HG03378 (cell line): ENCODE measurements around the gene B4GALT5.
"Not testable (repeated sequence)": the region's sequence is repeated elsewhere in the genome, so short reads cannot be mapped to it uniquely, and the experiment has no call there.

ENCODE experiments used
- ATAC-seq: cut with Tn5 transposase; IDR thresholded peaks from one replicate; pipeline ENCODE4 v1.9.1; 2021; ENCODE audit warnings: mild to moderate bottlenecking, moderate library complexity; ENCODE audit not compliant: unreplicated experiment

Gene B4GALT5

GRCh38 chr20:49737260-49737659 is 23.6 kb upstream of the B4GALT5 start:
- no peak for ATAC-seq

- ATAC-seq: no peak
These were observed 16.1 kb upstream of the B4GALT5 start for GRCh38 chr20:49729780-49730179.

GRCh38 chr20:49727894-49728885 is 14.5 kb upstream of the B4GALT5 start:
- ATAC-seq: no peak

GRCh38 chr20:49727478-49727877 is 13.8 kb upstream of the B4GALT5 start:
- no peak for ATAC-seq

- ATAC-seq: no peak
These were observed 12.0 kb upstream of the B4GALT5 start for GRCh38 chr20:49725694-49726093.

GRCh38 chr20:49725224-49725606 is 11.5 kb upstream of the B4GALT5 start:
- ATAC-seq: not testable (repeated sequence)

GRCh38 chr20:49724408-49725223 is 10.9 kb upstream of the B4GALT5 start:
- no peak for ATAC-seq

GRCh38 chr20:49723758-49724157 is 10.1 kb upstream of the B4GALT5 start:
- not testable (repeated sequence) for ATAC-seq

- not testable (repeated sequence) for ATAC-seq
These were observed 7.6 kb upstream of the B4GALT5 start for GRCh38 chr20:49721326-49721725.

- no peak for ATAC-seq
These were observed 1.8 kb upstream of the B4GALT5 start for GRCh38 chr20:49715466-49715865.

GRCh38 chr20:49712996-49713752 is 504 bp downstream of the B4GALT5 start:
- no peak for ATAC-seq

GRCh38 chr20:49712646-49712995 is 1.1 kb downstream of the B4GALT5 start:
- ATAC-seq: no peak

GRCh38 chr20:49712118-49712517 is 1.6 kb downstream of the B4GALT5 start:
- no peak for ATAC-seq

GRCh38 chr20:49711667-49711987 is 2.1 kb downstream of the B4GALT5 start:
- no peak for ATAC-seq

- no peak for ATAC-seq
These were observed 2.6 kb downstream of the B4GALT5 start for GRCh38 chr20:49710971-49711666.

GRCh38 chr20:49707118-49707517 is 6.6 kb downstream of the B4GALT5 start:
- ATAC-seq: no peak

GRCh38 chr20:49706630-49707091 is 7.0 kb downstream of the B4GALT5 start:
- no peak for ATAC-seq

GRCh38 chr20:49705893-49706292 is 7.8 kb downstream of the B4GALT5 start:
- not testable (repeated sequence) for ATAC-seq

GRCh38 chr20:49705358-49705757 is 8.3 kb downstream of the B4GALT5 start:
- no peak for ATAC-seq

GRCh38 chr20:49704932-49705336 is 8.7 kb downstream of the B4GALT5 start:
- no peak for ATAC-seq
